HCT116 (cell line): Measurements from ENCODE around the gene SND1.

ENCODE experiments used
- CBX3 ChIP-seq: IDR thresholded peaks from 2 replicates; pipeline ENCODE4 v1.6.1; 2012; ENCODE audit warnings: low read depth
- EGR1 ChIP-seq: IDR thresholded peaks from 2 replicates; pipeline ENCODE4 v1.6.1; 2012; ENCODE audit warnings: low read depth
- MAX ChIP-seq: IDR thresholded peaks from 2 replicates; pipeline ENCODE4 v1.6.1; 2012
- POLR2A ChIP-seq: IDR thresholded peaks from 2 replicates; pipeline ENCODE4 v1.7.0; 2011; ENCODE audit warnings: borderline replicate concordance; ENCODE audit not compliant: insufficient read depth, insufficient read length; ENCODE audit errors: extremely low read depth
- YY1 ChIP-seq: IDR thresholded peaks from 2 replicates; pipeline ENCODE4 v1.6.1; 2011; ENCODE audit warnings: low read length, low read depth, moderate library complexity, mild to moderate bottlenecking; ENCODE audit not compliant: insufficient replicate concordance; ENCODE audit errors: extremely low read depth
- ZFX ChIP-seq: fragments of 450-650 bp; IDR thresholded peaks from 2 replicates; pipeline ENCODE4 v1.6.1; 2017
- ZNF274 ChIP-seq: fragments of 200-500 bp; sonication (Bioruptor generic); IDR thresholded peaks from 2 replicates; pipeline ENCODE4 v1.6.1; 2014; ENCODE audit warnings: mild to moderate bottlenecking, low read depth, low read length, inconsistent platforms
- TF ChIP-seq, protein P1 (sequence below), 3 experiments: fragments of 200-600 bp in 1 of 3; sonication (generic) in 1 of 3; IDR thresholded peaks in 2 of 3; conservative IDR thresholded peaks in 1 of 3; 2 replicates each; pipeline ENCODE4 v1.5.1; 2012 to 2017; ENCODE audit warnings: low read depth in 2 of 3, low read length in 2 of 3, antibody characterized with exemption in 1 of 3, borderline replicate concordance in 1 of 3, control low read depth in 1 of 3, mild to moderate bottlenecking in 1 of 3, mixed read lengths in 1 of 3, mixed run types in 1 of 3, moderate library complexity in 1 of 3; ENCODE audit not compliant: insufficient read depth in 1 of 3

DNA sequence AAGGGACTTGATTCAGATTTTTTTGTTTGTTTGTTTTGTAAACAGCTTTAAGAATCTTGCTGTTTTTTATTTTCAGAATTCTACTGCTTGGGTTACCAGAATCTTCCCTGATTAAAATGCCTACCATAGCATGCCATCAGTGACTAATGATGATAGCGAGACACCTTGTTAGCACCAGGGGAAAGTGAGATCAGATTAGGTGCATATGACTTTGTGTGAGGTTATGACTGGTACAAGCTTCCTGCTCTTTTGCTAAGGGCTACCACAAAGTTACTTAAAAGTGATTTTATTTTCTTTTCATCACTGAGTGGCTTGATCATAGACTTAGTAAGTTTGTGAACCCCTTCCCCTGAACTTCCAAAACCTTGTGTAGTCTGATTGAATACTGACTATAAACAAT lies 93.5 kb downstream of the SND1 start:
- TF ChIP-seq MAX (no peak), ZNF274 (no peak), EGR1 (no peak), POLR2A (no peak), YY1 (no peak), ZFX (no peak), CBX3 (no peak)
- TF ChIP-seq, protein P1, sequence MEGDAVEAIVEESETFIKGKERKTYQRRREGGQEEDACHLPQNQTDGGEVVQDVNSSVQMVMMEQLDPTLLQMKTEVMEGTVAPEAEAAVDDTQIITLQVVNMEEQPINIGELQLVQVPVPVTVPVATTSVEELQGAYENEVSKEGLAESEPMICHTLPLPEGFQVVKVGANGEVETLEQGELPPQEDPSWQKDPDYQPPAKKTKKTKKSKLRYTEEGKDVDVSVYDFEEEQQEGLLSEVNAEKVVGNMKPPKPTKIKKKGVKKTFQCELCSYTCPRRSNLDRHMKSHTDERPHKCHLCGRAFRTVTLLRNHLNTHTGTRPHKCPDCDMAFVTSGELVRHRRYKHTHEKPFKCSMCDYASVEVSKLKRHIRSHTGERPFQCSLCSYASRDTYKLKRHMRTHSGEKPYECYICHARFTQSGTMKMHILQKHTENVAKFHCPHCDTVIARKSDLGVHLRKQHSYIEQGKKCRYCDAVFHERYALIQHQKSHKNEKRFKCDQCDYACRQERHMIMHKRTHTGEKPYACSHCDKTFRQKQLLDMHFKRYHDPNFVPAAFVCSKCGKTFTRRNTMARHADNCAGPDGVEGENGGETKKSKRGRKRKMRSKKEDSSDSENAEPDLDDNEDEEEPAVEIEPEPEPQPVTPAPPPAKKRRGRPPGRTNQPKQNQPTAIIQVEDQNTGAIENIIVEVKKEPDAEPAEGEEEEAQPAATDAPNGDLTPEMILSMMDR (IDR thresholded peaks at IDR 0.05 in 2 of 3, conservative IDR thresholded peaks at IDR 0.05 in 1 of 3; ENCODE audit: borderline replicate concordance in 1 of 3, insufficient read depth in 1 of 3, low read depth in 2 of 3, low read length in 2 of 3), result no peak
